ENCODE data around the gene CCNC. TPM values are rescaled to one million over a fixed set of nuclear protein-coding genes. Genes with fewer than 3 reads are reported as not detected.
A peak's percentile ranks its signal among the peaks of the same experiment; 100 is the strongest.

The CCNC gene
- total and polyA plus RNA-seq, 2 of the 13 experiments (the other 11 are each of a cell fraction or from before 2014, with no cell fraction given) = 69.6 to 141 TPM

DNA sequence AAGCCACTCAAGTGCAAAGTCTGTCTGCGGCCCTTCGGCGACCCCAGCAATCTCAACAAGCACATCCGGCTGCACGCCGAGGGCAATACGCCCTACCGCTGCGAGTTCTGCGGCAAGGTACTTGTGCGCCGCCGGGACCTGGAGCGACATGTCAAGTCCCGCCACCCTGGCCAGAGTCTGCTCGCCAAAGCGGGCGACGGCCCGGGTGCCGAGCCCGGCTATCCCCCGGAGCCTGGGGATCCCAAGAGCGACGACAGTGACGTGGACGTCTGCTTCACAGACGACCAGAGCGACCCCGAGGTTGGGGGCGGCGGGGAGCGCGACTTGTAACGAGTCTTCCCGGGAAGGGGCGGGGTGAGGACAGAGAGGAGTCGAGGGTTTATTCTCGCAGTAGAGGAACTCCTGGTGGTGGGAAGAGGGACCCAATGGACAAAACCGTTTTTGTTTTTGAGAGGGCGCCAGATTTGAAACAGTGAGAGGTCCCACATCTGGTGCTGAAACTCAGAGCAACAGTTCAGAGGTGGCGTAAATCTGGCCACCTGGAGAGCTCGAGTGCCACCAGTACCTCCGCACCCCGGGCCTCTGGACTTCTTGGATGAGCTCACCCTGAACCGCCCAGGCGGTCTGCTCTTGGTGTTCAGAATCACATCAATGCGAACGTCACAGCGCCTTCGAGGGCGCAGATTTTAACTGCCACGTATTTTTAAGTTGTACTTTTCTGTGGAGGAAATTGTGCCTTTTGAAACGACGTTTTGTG, 46.1 kb upstream of the CCNC start (continued):
- TF ChIP-seq, protein P1, sequence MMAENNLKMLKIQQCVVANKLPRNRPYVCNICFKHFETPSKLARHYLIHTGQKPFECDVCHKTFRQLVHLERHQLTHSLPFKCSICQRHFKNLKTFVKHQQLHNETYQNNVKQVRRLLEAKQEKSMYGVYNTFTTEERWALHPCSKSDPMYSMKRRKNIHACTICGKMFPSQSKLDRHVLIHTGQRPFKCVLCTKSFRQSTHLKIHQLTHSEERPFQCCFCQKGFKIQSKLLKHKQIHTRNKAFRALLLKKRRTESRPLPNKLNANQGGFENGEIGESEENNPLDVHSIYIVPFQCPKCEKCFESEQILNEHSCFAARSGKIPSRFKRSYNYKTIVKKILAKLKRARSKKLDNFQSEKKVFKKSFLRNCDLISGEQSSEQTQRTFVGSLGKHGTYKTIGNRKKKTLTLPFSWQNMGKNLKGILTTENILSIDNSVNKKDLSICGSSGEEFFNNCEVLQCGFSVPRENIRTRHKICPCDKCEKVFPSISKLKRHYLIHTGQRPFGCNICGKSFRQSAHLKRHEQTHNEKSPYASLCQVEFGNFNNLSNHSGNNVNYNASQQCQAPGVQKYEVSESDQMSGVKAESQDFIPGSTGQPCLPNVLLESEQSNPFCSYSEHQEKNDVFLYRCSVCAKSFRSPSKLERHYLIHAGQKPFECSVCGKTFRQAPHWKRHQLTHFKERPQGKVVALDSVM (CRISPR knock-in tag; IDR thresholded peaks at IDR 0.05) = no peak
- TF ChIP-seq RARA (CRISPR knock-in tag; IDR thresholded peaks at IDR 0.05) (peak; percentile 53; the same call in 1 of the 2 replicates), HOXD1 (CRISPR knock-in tag; IDR thresholded peaks at IDR 0.05) (no peak), HNRNPLL (IDR thresholded peaks at IDR 0.05; ENCODE audit: low read depth, low read length, poor library complexity, severe bottlenecking) (peak; percentile 35)

DNA sequence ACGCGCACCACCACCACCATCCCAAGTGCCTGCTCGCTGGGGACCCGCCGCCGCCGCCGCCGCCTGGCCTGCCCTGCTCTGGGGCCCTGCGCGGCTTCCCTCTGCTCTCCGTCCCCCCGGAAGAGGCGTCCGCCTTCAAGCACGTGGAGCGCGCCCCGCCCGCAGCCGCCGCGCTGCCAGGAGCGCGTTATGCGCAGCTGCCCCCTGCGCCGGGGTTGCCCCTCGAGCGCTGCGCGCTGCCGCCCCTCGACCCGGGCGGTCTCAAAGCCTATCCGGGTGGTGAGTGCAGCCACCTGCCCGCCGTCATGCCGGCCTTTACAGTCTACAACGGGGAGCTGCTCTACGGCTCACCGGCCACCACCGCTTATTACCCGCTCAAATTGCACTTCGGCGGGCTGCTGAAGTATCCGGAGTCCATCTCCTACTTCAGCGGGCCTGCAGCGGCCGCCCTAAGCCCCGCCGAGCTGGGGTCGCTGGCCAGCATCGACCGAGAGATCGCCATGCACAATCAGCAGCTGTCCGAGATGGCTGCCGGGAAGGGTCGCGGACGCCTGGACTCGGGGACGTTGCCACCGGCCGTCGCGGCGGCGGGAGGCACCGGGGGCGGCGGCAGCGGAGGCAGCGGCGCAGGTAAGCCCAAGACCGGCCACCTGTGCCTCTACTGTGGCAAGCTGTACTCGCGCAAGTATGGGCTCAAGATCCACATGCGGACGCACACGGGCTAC, 45.4 kb upstream of the CCNC start:
- no peak overlapping the region for H3K27ac ChIP-seq (ENCODE audit: extremely low read length, insufficient read depth, low read length)
- no peaks in the 10 kb centered on the region for H3K36me3 ChIP-seq (replicated peaks in 1 of 2; ENCODE audit: control insufficient read depth in 1 of 2, insufficient read depth in 2 of 2, low read length in 2 of 2)
- no peak for FAIRE-seq
- no peak overlapping the region for H3K9ac ChIP-seq (ENCODE audit: insufficient read depth, low read depth, low read length)
- H3K79me2 ChIP-seq (ENCODE audit: insufficient read depth, low read length) = no peaks in the 10 kb centered on the region
- H4K20me1 ChIP-seq (ENCODE audit: insufficient read depth, low read length) = no peaks in the 10 kb centered on the region
- DNase-seq (ENCODE audit: low spot score) = no peak
- ATAC-seq = peak; percentile 61
- peaks cover 3 to 22% of the 10 kb centered on the region in 2 experiments; a peak in 3 of 5 replicates for H3K27me3 ChIP-seq (ENCODE audit: control insufficient read depth in 1 of 2, insufficient read depth in 2 of 2, low read length in 2 of 2)
- peaks cover 6% of the 10 kb centered on the region; the same call in 1 of the 2 replicates for H3K4me1 ChIP-seq (ENCODE audit: insufficient read depth, low read length)
- TF ChIP-seq FIP1L1 (IDR thresholded peaks at IDR 0.05; ENCODE audit: borderline replicate concordance, insufficient read depth, low read depth, low read length) = no peak
- peak; percentile 45; the same call in 1 of the 2 replicates for TF ChIP-seq GABPB1 (CRISPR knock-in tag; IDR thresholded peaks at IDR 0.05)
- TF ChIP-seq REPIN1 (CRISPR knock-in tag; IDR thresholded peaks at IDR 0.05; ENCODE audit: borderline replicate concordance, low read depth) = 0 out of 2 replicates have a peak, but pooled peaks have one; percentile 20
- no peak for TF ChIP-seq ZSCAN31 (CRISPR knock-in tag; IDR thresholded peaks at IDR 0.05; ENCODE audit: low read depth)
- H3K9me3 ChIP-seq (ENCODE audit: low read length) = no peaks in the 10 kb centered on the region
- intact Hi-C loops (cut with micrococcal nuclease; ENCODE audit: unreplicated experiment) = no loop called here
- WGBS (ENCODE audit: low lambda C conversion rate) = 69% methylated on average over 34 of the region's 82 CpGs
- ChIA-PET CTCF (ENCODE audit: low intra/inter-chr PET ratio, low total read pairs) (no interaction called here), POLR2A (no interaction called here)
- H3K4me3 ChIP-seq (replicated peaks in 1 of 3; ENCODE audit: insufficient read depth in 1 of 3, low read depth in 2 of 3, low read length in 3 of 3) = peak overlapping the region; percentile 20 to 60 (median 43); a peak in 4 of 6 replicates
- H3K4me2 ChIP-seq (ENCODE audit: low read depth, low read length) = peak overlapping the region; percentile 74
- in situ Hi-C loops (cut with HindIII; ENCODE audit: extremely low pct_ligation_motif_present, low pct_unique_long_range_greater_than_20kb) = no loop called here
- no TSS peak for BruUV-seq (replicated peaks)
- H2AFZ ChIP-seq (ENCODE audit: low read length) = no peak overlapping the region
